ENCODE measurements around the gene NHEJ1.

- no peak for TF ChIP-seq CTCF (conservative IDR thresholded peaks at IDR 0.05 in 1 of 2, IDR thresholded peaks at IDR 0.05 in 1 of 2; ENCODE audit: low read depth in 1 of 2, low read length in 2 of 2)
- no peak for TF ChIP-seq EZH2 (IDR thresholded peaks at IDR 0.05; ENCODE audit: low read length, missing control alignments)
Measured at GRCh38 chr2:219038600-219038999, 122.0 kb downstream of the NHEJ1 start.

Measured in fibroblast of lung (primary cell).